Stimulated activated naive CD4-positive, alpha-beta T cell treated with Interleukin-2 at 50 U/mL for 16 hours (primary cell): Measurements from ENCODE around the gene FERMT2.
"Not testable (repeated sequence)": the region's sequence is repeated elsewhere in the genome, so short reads cannot be mapped to it uniquely, and the experiment has no call there.

Experiments
- DNase-seq: peaks from one replicate; lab custom pipeline; 2025; lab: John Stamatoyannopoulos, UW

Gene FERMT2

GRCh38 chr14:52939427-52939826 is 11.4 kb downstream of the FERMT2 start:
- DNase-seq = no peak

- DNase-seq = no peak
These were observed 13.0 kb downstream of the FERMT2 start for GRCh38 chr14:52937869-52938268.

GRCh38 chr14:52937306-52937705 is 13.5 kb downstream of the FERMT2 start:
- no peak for DNase-seq

- DNase-seq = no peak
These were observed 14.4 kb downstream of the FERMT2 start for GRCh38 chr14:52936437-52936836.

GRCh38 chr14:52935833-52936232 is 15.0 kb downstream of the FERMT2 start:
- no peak for DNase-seq

- no peak for DNase-seq
These were observed 16.1 kb downstream of the FERMT2 start for GRCh38 chr14:52934762-52935161.

- no peak for DNase-seq
These were observed 21.6 kb downstream of the FERMT2 start for GRCh38 chr14:52929192-52929807.

- DNase-seq = no peak
These were observed 23.9 kb downstream of the FERMT2 start for GRCh38 chr14:52926953-52927352.

- DNase-seq = no peak
These were observed 26.8 kb downstream of the FERMT2 start for GRCh38 chr14:52923902-52924575.

- DNase-seq = no peak
These were observed 28.2 kb downstream of the FERMT2 start for GRCh38 chr14:52922656-52923055.

GRCh38 chr14:52922059-52922458 is 28.8 kb downstream of the FERMT2 start:
- no peak for DNase-seq

- not testable (repeated sequence) for DNase-seq
These were observed 30.4 kb downstream of the FERMT2 start for GRCh38 chr14:52920411-52920810.

GRCh38 chr14:52919971-52920370 is 30.9 kb downstream of the FERMT2 start:
- DNase-seq = no peak

- DNase-seq = no peak
These were observed 32.4 kb downstream of the FERMT2 start for GRCh38 chr14:52918486-52918885.

- no peak for DNase-seq
These were observed 33.1 kb downstream of the FERMT2 start for GRCh38 chr14:52917735-52918134.

GRCh38 chr14:52914295-52914694 is 36.6 kb downstream of the FERMT2 start:
- no peak for DNase-seq

GRCh38 chr14:52913271-52913670 is 37.6 kb downstream of the FERMT2 start:
- no peak for DNase-seq

GRCh38 chr14:52911904-52912303 is 38.9 kb downstream of the FERMT2 start:
- no peak for DNase-seq

GRCh38 chr14:52910572-52910971 is 40.3 kb downstream of the FERMT2 start:
- no peak for DNase-seq

GRCh38 chr14:52907949-52908348 is 42.9 kb downstream of the FERMT2 start:
- no peak for DNase-seq

GRCh38 chr14:52906141-52906601 is 44.7 kb downstream of the FERMT2 start:
- DNase-seq = no peak

- DNase-seq = no peak
These were observed 47.8 kb downstream of the FERMT2 start for GRCh38 chr14:52902971-52903619.

- no peak for DNase-seq
These were observed 49.4 kb downstream of the FERMT2 start for GRCh38 chr14:52901357-52901980.
